ENCODE results near the gene RSPH9.
"Not testable (repeated sequence)": the region's sequence is repeated elsewhere in the genome, so short reads cannot be mapped to it uniquely, and the experiment has no call there.

RSPH9 gene

GRCh38 chr6:43628393-43629103 lies 16.3 kb upstream of the RSPH9 start:
- DNase-seq (ENCODE audit: low read depth in 2 of 2), result peak; percentile 33 to 41

GRCh38 chr6:43629104-43629504 lies 15.7 kb upstream of the RSPH9 start, which contains the start of gene GTPBP2:
TSS of gene GTPBP2 (minus strand) at chr6:43629264. CDS start at chr6:43629162, 102 bp downstream.
- DNase-seq (ENCODE audit: low read depth in 2 of 2), result peak; percentile 94 to 96

GRCh38 chr6:43629505-43630300 lies 15.1 kb upstream of the RSPH9 start:
- DNase-seq (ENCODE audit: low read depth in 2 of 2), result peak; percentile 67 to 91

GRCh38 chr6:43630980-43631619 lies 13.7 kb upstream of the RSPH9 start:
- DNase-seq (ENCODE audit: low read depth in 2 of 2), result no peak

- DNase-seq (ENCODE audit: low read depth in 2 of 2), result not testable (repeated sequence)
Measured at GRCh38 chr6:43633002-43633401, 11.8 kb upstream of the RSPH9 start.

GRCh38 chr6:43634702-43635303 lies 10.0 kb upstream of the RSPH9 start:
- DNase-seq (ENCODE audit: low read depth in 2 of 2), result no peak

- peak; percentile 76 to 83 for DNase-seq (ENCODE audit: low read depth in 2 of 2)
Measured at GRCh38 chr6:43635387-43636307, 9.2 kb upstream of the RSPH9 start, which contains the start of gene MAD2L1BP. TSS of gene MAD2L1BP (plus strand) at chr6:43635840. CDS start at chr6:43635876, 36 bp downstream.

GRCh38 chr6:43636308-43636659 lies 8.6 kb upstream of the RSPH9 start:
- no peak for DNase-seq (ENCODE audit: low read depth in 2 of 2)

- no peak for DNase-seq (ENCODE audit: low read depth in 2 of 2)
Measured at GRCh38 chr6:43639984-43640800, 4.6 kb upstream of the RSPH9 start.

GRCh38 chr6:43645613-43645964 lies 753 bp downstream of the RSPH9 start:
- no peak for DNase-seq (ENCODE audit: low read depth in 2 of 2)

- DNase-seq (ENCODE audit: low read depth in 2 of 2), result no peak
Measured at GRCh38 chr6:43647613-43648012, 2.8 kb downstream of the RSPH9 start.

- no peak for DNase-seq (ENCODE audit: low read depth in 2 of 2)
Measured at GRCh38 chr6:43648248-43648647, 3.4 kb downstream of the RSPH9 start.

- not testable (repeated sequence) for DNase-seq (ENCODE audit: low read depth in 2 of 2)
Measured at GRCh38 chr6:43652822-43653221, 8.0 kb downstream of the RSPH9 start.

- DNase-seq (ENCODE audit: low read depth in 2 of 2), result no peak
Measured at GRCh38 chr6:43657221-43657802, 12.5 kb downstream of the RSPH9 start.

- no peak for DNase-seq (ENCODE audit: low read depth in 2 of 2)
Measured at GRCh38 chr6:43658161-43658560, 13.3 kb downstream of the RSPH9 start.

- not testable (repeated sequence) for DNase-seq (ENCODE audit: low read depth in 2 of 2)
Measured at GRCh38 chr6:43662948-43663347, 18.1 kb downstream of the RSPH9 start.

GRCh38 chr6:43665376-43665775 lies 20.5 kb downstream of the RSPH9 start:
- no peak for DNase-seq (ENCODE audit: low read depth in 2 of 2)

- no peak for DNase-seq (ENCODE audit: low read depth in 2 of 2)
Measured at GRCh38 chr6:43666196-43666920, 21.5 kb downstream of the RSPH9 start.
